ENCODE measurements around the gene TMEM144. TPM values are rescaled to one million over a fixed set of nuclear protein-coding genes. Genes with fewer than 3 reads are reported as not detected.

The TMEM144 gene
- polyA plus RNA-seq, 3 donors, result 4.9 to 6.0 (median 5.6) TPM

DNA sequence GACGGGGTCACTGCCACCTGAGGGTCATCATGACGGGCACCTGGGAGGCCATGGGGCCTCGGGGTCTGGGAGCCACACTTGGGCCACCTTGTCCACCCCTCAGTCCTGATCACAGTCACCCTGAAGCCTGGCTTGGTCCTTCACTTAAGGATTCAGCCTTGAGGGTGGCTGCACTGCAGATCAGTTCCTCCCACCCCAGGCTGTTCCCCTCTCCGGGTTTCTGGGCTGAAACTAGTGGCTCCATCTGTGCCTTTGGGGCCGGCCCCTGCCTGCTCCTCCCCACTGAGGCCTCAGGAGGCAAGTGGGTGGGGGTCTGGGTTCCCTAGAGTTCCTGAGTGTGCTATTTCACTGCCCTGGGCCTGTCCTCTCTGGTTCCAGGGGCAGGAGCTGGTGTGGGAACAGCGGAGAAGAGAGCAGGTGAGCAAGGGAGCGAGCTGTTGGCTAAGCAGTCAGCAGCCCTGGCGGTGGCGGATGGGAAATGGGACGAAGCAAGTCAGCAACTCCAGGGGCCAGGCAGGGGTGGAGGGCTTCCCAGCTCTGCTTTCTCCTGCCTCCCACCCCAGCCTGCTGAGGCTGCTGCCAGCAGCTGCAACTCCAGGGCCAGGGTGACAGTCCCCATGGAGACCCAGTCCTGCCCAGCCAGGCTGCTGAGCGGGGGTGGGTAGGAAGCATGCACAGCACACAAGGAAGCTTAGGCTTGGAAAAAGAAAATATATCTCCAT lies 81.2 kb downstream of the TMEM144 start:
- DNase-seq (ENCODE audit: low read depth in 3 of 3, low spot score in 2 of 3), result no peak

GRCh38 chr4:158292156-158292555 lies 81.9 kb downstream of the TMEM144 start:
- DNase-seq (ENCODE audit: low read depth in 3 of 3, low spot score in 2 of 3), result no peak

DNA sequence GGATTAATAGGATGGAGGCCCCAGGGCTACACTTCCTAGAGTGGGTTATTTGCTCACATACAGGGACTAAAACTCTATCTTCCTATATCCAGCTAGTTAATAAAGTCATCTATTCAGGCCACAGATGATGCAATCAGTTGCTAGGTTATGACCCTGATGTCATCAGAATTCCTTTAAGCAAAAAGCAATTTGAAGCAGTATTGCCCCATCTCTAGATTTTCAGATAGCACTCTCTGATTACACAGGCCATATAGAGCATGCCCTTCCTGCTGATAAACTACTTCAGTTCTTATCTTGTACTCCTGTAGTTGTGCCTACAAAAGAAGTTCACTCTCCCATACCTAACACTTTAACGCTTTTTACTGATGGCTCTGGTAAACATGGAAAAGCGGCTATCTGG lies 84.8 kb downstream of the TMEM144 start:
- no peak for DNase-seq (ENCODE audit: low read depth in 3 of 3, low spot score in 2 of 3)

DNA sequence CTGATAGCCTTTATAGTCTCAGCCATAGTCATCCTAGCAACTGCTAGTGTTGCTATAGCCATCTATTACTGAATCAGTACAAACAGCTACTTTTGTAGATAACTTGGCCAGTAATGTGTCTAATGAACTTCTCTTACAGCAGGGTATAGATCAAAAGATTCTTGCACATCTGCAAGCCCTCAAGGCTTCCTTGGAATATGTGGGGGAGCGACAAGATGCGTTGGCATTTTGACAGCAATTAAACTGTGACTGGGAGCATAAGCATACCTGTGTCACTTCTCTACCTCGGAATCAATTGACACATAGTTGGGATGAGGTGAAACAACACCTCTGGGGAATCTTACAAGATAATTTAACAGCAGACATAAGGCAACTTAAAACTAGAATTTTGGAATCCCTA lies 87.6 kb downstream of the TMEM144 start:
- DNase-seq (ENCODE audit: low read depth in 3 of 3, low spot score in 2 of 3), result no peak

GRCh38 chr4:158299459-158300007 lies 89.2 kb downstream of the TMEM144 start:
- no peak for DNase-seq (ENCODE audit: low read depth in 3 of 3, low spot score in 2 of 3)

DNA sequence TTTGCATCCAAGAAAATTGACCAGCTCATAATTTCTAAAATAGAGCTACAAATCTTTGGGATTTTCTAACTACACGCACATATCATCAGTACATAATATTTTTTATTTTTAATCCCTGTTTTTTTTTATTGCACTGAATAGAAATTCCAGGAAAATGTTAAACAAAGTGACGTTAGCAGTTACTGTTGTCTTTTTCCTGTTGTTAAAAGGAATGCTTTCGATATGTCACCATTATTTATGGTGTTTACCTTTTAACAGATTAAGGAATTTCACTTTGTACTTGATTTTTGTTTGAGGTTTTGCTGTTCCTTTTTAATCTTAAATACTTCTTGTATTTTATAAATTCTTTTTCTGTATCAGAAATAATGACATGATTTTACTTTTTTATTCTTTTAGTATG lies 89.7 kb downstream of the TMEM144 start:
- DNase-seq (ENCODE audit: low read depth in 3 of 3, low spot score in 2 of 3), result no peak

DNA sequence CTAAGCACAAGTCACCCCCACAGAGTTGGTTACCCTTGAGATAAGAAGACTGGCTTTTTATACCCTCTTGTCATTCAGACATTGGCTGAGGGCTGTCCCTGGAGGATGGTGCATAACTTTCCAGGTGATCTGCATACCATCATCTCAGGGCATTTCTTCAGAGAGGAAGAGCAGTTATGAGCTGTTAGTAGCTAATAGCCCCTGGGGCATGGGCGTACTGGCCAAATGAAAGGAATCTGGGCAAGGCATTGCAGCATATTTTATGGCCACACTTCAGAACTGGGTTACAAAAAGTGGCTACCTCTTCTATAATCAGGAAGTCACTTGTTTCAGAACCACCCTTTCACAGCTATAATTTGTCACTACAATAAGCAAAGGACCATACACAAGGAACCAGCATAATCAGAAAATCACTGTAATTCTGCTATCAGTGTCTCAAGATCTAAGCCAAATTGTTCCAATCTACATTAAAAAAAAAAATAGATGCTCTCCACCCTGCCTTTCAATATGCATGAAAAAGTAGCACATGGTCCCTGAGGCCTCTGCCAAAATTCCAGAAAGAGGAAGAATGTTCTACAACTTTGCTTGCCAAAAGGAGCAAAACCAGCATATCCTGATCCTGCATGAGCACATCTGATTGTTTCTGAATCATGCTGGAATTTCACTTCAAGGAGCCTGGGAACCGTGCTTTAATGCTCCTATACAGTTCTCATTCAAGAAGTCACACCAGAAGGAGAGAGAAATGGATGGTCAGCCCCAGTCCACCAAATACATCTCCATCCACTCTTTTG lies 92.0 kb downstream of the TMEM144 start:
- no peak for DNase-seq (ENCODE audit: low read depth in 3 of 3, low spot score in 2 of 3)

DNA sequence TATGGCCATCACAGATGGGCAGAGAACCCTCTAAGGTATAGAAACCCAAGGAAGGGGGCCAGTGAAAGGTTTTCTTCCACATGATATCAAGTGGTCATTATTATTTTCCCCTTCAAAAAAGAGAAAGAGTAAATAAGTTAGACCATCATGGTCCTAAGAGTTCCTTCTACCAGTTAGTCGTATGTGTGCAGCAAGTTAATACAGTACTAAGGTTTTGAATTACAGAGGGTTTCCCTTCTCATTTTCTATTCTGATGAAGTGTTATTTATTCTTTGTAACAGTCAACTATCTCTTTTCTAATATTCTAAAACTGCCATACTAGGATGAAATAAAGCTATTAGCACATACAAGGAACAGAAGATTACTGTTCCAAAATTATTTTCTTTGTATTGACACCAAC lies 94.4 kb downstream of the TMEM144 start:
- no peak for DNase-seq (ENCODE audit: low read depth in 3 of 3, low spot score in 2 of 3)

Other genes with a start within 250 kb of the TMEM144 start
- 10 to 100 TPM; 34.4 to 44.7 (median 36.8) TPM for gene GASK1B, start 37.5 kb upstream of the TMEM144 start, polyA plus RNA-seq (ENCODE audit: insufficient read length in 3 of 3)